Spleen (tissue), 7 donors: Measurements from ENCODE around the gene GABRG2.

Experiments used
- CTCF ChIP-seq, 11 experiments: fragments of 200-600 bp in 7 of 11; fragments of 450-650 bp in 4 of 11; sonication (generic) in 4 of 11; IDR thresholded peaks in 8 of 11; conservative IDR thresholded peaks in 3 of 11; 1 replicate in 7 of 11; 2 replicates in 4 of 11; pipeline versions ENCODE4 v1.4.0 to v1.8.0; 2016 to 2021; ENCODE audit warnings: antibody characterized with exemption in 11 of 11, inconsistent platforms in 4 of 11, mild to moderate bottlenecking in 1 of 11
- POLR2A ChIP-seq, 3 donors: fragments of 450-650 bp; IDR thresholded peaks; one replicate each; pipeline ENCODE4 v1.5.1; 2017; ENCODE audit warnings: antibody characterized with exemption in 3 of 3, mild to moderate bottlenecking in 1 of 3
- POLR2AphosphoS5 ChIP-seq, 3 donors: sonication (generic); formaldehyde crosslinking; IDR thresholded peaks; one replicate each; pipeline ENCODE4 v1.5.1; 2017; ENCODE audit warnings: antibody characterized with exemption in 3 of 3
- donor health status: DM: no; HTN: no; CAD: no; lungs with moderate emphysema.
- donor health status: DM: no; HTN: no; CAD: no.
- donor health status: DM: no; HTN: no; CAD: no.

GRCh38 chr5:162096448-162096847, 28.9 kb downstream of the GABRG2 start:
- TF ChIP-seq CTCF (IDR thresholded peaks at IDR 0.05 in 8 of 11, conservative IDR thresholded peaks at IDR 0.05 in 3 of 11) (no peak), POLR2A (IDR thresholded peaks at IDR 0.05) (no peak), POLR2AphosphoS5 (IDR thresholded peaks at IDR 0.05) (no peak)
